ELR (cell line): ENCODE measurements around the gene CCSER2.
"Not testable (repeated sequence)": the region's sequence is repeated elsewhere in the genome, so short reads cannot be mapped to it uniquely, and the experiment has no call there.

ENCODE experiments used
- DNase-seq: peaks from one replicate; pipeline ENCODE4 v3.0.0-alpha.2; 2015; ENCODE audit warnings: low read depth

CCSER2 gene

DNA sequence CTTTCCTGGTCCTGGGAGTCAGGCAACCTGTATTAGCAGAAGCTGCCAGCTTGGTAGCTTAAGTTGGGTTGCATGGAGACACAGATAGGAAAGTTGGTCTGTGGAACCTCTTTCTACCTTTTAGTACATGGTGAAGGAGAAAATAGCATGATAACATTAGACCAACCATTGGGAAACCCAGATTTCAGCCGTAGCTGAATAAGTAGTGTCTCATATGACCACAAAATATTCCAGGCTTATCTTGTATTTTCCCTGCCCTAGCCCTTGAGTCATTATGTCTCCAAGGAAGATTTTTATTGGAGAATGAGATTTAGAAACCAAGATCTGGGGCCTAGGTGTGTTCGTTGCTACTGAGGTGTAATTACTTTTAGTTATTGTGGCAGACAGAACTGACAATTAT is 67.2 kb downstream of the CCSER2 start:
- DNase-seq = peak; percentile 24

DNA sequence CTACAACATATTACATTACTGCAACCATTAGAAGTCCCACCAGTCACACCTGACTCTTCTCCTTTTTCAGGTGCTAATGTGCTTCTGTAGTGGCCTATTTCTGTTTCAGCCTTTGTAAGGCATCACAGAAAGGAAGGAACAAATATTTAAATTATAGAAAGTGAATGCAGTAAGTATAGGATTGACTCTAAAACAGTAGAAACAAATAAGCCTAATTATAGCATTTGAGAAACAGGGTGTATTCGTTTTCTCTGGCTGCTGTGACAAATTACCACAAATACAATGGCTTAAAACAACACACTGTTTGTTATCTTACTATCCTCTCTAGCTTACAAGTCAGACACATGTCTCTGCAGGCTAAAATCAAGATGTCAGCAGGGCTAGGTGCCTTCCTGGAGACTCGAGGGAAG is 69.4 kb downstream of the CCSER2 start:
- DNase-seq = no peak

DNA sequence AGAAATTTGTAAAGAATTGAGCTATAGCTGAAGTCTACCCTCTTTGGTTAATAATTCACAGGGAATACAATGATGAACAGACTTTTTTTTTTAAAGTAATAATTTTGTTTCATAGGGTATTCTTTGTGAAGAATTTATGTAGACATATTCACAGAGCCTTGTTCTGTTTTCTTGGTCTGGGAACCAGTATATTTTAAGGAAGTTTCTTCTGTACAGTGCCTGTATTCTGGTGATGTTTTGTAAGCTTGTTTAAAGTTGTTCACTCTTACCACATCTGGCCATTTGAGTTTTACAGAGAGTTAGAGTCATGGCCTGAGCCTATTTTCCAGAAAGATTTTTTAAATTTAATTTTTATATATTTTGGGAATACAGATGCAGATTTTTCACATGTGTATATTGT is 70.3 kb downstream of the CCSER2 start:
- no peak for DNase-seq

DNA sequence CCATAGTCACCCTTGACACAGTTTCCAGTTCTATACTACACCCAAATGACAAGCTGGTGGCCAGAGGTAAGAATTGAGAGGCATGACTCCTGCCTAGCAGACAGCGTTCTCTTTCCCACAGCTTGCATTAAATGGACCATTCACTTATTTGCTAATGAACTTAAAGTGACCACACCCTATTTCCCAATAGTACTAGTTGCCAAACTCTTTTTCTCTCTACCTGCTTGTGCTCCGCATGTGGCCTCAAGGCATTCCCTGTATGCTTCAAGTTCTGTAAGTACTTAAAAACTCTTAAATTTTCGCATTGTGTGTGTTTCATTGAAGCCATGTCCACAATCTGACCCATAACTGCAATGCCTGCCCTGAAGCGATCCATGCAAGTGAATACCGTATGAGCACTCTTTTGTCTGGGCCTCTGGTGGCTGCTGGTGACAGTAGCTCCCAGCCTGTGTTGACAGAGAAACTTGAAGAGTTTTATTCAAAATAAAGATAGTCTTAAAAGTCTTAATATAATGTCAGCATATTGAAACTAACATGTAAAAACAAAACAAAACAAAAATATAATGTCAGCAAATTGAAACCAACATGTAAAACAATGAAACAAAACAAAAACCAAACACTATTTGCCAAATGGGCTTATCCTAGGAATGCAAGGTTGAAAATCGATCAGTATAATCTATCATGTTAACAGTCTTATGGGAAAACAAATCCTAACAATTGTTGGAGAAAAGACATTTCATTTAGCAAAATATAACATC is 73.6 kb downstream of the CCSER2 start:
- DNase-seq = no peak

DNA sequence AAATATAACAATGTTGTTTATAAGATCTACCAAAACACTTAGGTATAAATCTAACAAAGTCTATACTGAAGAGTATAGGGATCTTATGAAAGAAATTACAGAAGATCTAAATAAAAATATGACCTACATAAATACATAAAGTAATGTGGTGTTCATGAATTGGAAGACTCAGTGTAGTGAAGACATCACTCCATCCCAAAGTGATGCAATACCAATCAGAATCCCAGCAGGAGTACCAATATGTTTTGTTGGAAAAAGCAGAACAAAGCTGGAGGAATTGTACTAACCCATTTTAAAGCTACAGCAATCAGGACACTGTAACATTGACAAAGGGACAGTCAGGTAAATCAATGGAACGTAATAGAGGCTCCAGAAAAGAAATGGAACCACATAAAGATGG is 76.4 kb downstream of the CCSER2 start:
- DNase-seq = no peak

DNA sequence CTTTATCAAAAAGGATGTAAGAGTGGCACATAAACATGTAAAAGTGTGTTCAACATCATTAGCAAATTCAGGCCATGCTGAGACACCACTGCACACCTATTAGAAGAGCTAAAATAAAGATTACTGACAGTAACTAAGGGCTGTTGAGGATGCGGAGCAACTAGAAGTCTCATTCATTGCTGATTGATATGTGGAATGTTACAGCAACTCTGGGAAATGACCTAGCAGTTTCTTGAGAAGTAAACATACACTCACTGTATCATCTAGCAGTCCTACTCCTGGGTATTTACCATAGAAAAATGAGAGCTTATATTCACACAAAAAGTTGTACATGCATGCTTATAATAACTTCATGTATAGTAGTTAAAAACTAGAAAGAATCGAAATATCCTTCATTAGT is 77.3 kb downstream of the CCSER2 start:
- DNase-seq = no peak

DNA sequence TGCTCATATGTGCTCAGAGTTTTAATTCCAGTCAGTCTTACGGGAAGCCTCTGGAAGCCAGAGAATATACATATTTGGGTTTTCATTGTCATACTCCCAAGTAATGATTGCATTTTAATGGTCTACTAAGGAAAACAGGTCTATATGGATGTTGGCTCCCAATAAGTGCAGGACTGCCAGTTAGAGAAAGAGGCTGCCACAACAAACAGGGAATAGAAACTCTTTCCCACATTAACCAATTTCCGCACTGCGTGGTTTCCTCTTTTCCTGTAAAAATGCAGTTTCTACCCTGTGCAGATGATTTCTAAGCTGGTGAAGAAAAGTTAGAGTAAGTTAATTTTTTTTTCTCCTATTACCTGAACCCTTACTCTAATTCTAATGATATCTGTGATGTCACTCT is 78.2 kb downstream of the CCSER2 start:
- no peak for DNase-seq

DNA sequence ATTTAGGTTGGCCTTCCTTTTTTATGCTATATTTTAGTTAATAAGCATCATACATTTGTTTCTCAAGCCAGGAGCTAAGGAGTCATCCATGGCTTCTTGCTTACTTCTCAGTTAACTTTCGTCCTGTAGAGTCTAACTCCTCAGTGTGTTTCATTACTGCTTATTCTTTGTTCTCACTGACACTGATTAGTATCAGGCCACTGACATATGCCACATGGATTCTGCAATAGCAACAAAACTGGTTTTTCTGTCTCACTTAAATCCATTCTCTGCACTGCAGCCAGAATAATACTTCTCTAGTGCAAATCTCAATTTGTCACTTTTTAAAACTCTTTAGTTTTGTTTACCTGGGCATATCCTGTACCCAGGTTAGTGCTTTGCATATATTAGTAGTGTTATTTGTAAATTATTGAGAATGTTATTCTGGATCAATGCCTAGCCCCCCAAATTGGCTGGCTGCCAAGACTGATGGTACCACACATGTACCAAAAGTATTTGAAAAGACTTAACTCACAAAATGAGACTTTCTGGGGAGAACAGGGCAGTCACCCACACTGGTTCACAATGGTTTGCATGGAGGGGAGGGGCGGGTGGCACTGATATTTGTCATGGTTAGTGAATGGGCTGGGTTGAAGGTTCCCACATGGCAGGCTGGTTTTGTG is 79.1 kb downstream of the CCSER2 start:
- no peak for DNase-seq

DNA sequence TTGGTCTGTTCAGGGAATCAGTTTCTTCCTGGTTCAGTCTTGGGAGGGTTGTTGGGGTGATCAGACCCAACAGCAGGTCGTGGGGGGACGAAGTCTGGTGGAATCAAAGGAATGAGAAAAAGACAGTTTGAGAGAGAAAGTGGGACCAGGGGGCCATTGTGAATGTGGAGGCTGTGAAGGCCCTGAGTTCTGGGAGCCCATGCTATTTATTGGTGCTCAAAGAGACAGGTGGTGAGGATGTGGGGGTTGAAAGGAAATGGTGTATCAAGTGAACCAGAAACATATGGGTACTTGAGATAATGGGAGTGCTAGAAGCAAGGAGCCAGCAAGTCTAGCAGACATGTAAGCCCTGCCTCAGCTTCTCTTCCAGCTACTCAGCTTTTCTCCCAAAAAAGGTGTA is 84.1 kb downstream of the CCSER2 start:
- DNase-seq = no peak

DNA sequence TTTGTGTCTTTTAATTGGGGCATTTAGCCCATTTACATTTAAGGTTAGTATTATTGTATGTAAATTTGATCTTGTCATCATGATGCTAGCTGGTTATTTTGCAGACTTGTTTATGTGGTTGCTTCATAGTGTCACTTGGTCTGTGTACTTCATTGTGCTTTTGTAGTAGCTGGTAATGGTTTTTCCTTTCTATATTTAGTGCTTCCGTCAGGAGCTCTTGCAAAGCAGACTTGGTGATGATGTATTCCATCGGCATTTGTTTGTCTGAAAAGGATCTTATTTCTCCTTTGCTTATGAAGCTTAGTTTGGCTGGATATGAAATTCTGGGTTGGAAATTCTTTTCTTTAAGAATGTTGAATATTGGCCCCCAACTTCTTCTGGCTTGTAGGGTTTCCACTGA is 85.7 kb downstream of the CCSER2 start:
- not testable (repeated sequence) for DNase-seq

DNA sequence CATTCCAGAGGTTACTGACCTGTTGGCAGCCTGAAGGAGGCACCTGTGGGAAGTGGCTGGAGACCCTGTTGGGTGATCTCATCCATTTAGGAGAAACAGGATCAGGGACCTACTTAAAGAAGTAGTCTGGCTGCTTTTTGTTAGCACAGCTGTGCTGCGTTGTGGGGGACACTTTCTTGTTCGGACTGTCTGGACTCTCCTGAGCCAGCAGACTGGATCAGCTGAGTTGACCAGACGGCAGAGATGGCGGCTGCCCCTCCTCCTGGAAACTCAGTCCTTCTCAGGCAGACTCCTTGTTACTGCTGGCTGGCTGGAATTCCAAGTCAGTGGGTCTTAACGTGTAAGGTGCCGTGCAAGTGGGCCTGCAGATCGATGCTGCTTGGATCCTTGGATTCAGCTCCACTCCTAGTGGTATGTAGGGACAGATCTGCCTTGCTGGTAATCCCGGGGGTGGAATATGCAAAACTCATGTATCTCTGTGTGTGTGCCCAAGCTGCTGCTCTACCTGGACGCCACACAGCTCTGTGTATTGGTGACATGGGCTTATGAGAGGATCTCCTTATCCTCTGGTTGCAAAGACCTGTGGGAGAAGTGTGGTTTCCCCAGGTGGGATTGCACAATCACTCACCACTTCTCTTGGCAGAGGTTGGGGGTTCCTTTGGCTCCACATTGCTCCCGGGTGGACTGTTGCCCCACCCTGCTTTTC is 87.3 kb downstream of the CCSER2 start:
- no peak for DNase-seq

DNA sequence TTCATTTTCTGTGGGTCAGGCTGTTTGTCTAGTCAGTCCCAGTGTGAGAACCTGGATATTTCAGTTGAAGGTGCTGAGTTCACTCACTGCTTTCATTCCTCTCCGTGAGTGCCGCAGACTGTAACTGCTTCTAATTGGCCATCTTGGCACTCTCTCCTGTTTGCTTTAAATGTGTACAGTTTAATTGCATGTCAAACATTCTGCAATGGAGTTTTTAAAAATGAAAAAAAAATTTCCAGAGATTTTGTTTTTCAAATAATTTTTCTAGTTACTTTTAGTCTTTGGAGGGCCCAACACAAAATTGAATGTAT is 87.8 kb downstream of the CCSER2 start:
- DNase-seq = no peak

DNA sequence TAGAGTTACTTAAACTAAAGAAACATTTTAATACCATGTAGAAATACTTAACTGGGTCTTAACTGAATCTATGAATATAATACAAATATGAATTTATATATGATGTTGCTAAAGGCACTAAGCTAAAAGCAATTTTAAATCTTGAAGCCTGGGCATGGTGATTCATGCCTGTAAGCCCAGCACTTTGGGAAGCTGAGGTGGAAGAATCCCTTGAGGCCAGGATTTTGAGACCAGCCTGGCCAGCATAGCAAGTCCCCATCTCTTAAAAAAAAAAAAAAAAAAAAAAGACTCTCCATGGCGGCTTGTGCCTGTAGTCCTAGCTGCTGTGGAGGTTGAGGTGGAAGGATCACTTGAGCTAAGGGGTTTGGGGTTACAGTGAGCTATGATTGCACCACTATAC is 95.3 kb downstream of the CCSER2 start:
- peak; percentile 28 for DNase-seq

DNA sequence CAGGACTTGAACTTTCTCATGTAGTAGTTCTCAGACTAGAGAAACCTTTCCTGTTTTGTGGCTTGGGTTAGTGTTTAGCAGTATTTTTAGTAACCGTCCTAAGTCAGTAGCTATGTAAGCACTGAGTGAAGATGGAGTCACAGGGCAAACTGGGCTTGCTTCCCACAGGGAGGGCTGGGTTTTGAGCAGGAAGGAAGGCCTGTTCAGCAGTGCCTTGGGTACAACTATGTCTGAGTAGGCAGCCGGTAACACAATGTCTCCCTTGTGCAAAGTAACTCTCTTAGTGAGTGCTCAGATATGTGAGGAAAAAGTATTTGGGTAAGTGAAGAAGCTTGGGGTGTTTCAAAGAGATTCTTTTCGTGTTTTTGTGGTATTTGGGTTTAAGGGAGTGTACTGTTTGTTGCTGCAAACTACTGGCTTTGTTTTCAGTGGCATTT is 96.4 kb downstream of the CCSER2 start:
- peak; percentile 88 for DNase-seq

DNA sequence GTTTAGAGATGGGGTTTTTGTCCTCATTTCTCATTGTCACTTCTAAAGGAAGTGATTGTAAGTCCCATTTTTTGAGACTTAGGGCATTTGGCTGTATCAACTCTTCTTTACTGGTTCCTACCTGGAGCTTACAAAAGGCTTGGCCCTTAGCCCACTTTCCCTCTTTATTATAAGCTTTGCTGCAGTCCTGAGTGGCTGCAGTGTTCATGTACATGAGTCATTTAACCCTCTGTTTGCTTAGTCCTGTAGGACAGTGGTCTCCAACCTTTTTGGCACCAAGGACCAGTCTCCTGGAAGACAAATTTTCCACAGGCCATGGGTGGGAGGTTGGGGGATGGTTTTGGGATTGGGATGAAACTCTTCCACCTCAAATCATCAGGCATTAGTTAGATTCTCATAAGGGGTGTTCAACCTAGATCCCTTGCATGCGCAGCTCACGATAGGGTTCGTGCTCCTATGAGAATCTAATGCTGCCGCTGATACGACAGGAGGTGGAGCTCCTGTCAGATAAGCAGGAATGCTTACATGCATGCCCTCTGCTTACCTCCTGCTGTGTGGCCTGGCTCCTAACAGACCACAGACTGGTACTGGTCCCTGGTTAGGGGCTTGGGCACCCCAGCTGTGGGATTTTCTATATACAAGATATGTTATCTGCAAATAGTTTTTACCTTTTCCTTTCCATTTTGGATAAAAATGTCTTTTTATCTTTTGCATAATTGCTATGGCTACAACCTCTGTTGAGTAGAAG is 99.7 kb downstream of the CCSER2 start:
- DNase-seq = peak; percentile 8

DNA sequence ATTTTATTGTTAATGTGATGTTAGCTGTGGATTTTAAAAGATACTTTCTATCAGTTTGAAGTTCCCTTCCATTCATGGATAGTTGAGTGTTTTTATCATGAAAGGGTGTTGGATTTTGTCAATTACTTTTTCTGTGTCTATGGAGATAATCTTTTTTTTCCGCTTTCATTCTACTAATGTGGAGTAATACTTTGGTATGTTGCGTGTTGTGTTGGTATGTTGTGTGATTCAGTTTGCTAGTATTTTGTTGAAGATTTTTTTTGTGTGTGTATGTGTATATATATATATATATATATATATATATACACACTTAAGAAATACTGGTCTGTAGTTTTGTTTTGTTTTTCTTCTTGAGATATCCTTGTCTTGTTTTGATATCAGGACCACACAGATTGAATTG is 100.3 kb downstream of the CCSER2 start:
- DNase-seq = no peak

DNA sequence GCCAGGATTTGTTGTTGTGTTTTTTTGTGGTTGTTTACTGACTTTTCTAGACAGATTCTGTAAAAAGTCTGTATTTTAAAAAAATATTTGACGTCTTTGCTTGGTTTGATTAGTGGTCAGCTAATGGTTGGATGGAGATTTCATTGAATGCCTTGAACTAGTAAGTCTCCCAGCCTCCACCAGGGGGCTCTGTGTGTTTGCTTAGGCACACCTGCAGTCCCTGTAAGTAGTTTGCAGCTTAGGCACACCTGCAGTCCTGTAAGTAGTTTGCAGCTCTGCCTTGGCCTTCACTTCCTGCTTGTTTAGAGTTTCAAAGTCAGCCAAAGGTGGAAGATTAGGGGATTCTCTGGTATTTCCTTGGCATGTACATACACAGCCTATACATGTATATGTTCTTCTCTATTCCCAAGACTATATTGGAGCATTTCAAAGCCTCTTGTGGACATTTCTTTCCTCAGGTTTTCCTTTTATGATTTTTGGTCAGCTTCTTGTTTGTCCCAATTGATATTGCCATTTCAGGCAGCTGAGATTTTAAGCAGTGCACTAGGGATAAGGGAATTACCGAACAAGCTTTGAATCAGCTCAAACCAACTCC is 101.6 kb downstream of the CCSER2 start:
- peak; percentile 71 for DNase-seq

DNA sequence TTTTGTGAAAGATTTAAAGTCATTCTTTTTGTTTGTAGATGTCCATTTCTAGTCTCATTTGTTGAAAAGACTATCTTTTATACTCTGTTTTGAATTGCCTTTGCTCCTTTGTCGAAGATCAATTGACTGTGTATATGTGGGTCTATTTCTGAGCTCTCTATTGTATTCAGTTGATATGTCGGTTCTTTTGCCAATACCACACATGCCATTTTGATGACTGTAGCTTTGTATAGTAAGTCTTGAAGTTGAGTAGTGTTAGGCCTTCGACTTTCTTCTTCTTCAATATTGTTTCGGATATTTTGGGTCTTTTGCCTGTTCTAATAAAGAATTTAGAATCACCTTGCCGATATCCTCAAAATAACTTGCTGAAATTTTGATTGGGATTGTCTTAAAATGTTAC is 104.5 kb downstream of the CCSER2 start:
- DNase-seq = peak; percentile 14

DNA sequence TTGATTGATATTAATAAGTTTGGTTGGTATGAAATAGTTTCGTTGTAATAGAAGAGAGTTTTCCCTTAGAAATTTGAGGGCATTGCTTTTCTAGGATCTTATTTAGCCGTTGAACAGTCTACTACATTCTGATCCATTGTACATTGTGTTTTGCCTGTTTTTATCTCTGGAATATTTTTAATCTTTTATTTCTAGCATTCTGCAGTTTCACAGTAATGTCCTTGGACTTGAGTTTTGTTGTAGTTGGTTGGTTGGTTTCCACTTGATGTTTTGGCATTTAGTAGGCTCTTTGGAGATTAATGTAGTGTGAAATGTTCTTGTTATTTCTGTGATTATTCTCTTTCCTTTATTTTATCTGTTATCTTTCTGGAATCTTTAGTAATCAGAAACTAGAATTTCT is 112.4 kb downstream of the CCSER2 start:
- DNase-seq = no peak

DNA sequence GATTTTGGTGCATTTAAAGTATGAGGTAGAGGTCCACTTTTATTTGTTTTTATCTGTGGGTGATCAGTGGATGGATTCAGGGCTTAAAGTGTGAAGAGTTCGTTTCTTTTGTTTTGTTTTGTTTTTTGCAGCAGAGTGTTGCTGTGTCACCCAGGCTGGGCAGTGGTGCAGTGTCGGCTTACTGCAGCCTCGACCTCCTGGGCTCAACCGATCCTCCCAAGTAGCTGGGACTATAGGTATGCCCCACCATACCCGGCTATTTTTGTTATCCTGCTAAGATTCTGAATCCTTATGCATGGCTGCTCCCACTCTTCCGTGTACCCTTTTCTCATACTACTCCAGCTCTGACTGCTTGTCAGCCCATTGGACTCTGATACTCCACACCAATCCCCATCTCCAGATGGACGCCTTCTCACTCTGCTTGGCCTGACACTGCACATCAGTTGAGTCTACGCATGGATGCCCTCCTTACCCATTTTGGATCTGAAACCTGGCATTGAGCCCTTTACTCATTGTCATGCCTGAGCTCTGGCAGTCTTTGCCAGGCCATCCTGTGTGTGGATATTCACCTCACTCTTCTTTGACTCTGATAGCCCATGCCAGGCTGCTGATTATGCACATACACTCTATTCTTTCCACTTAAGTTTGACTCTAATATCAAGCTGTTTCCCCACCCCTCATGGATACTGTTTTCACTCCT is 119.5 kb downstream of the CCSER2 start:
- DNase-seq = no peak

DNA sequence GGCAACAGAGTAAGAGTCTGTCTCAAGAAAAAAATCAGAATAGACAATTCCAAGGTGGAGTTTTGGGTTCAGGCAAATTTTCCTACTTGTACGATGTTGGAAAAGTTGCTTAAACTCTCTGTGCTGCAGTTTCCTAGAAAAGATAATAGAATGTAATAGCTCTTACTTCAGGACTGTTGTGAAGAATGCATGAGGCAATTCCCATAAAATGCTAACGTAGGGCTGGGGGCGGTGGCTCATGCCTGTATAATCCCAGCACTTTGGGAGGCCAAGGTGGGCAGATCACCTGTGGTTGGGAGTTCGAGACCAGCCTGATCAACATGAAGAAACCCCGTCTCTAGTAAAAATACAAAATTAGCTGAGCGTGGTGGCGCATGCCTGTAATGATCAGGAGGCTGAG is 121.0 kb downstream of the CCSER2 start:
- not testable (repeated sequence) for DNase-seq

DNA sequence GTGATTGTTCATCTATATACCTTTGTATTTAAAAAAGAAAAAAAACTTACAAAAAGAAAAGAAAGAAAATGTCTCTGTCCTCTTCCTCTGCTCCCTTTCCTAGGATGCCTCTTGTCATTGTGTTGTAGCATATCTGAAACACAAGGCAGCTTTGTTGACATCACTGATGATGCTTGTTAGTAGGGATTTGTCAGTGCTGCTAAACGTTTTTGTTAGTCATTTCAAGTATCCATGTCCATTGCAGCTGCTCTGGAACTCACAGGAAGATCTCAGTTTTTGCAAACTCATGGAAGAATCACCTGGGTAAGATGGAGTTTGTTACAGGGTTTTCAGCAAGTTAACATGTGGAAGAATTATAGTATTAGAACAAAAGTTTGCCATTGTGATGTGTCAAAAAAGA is 123.6 kb downstream of the CCSER2 start:
- peak; percentile 14 for DNase-seq
